ENCODE data around the gene DGKG. TPM values are rescaled to one million over a fixed set of nuclear protein-coding genes. Genes with fewer than 3 reads are reported as not detected.

The DGKG gene
- total and polyA plus RNA-seq, 3 experiments from 2014 or later: 0.04 to 0.20 TPM; not detected in 1

DNA sequence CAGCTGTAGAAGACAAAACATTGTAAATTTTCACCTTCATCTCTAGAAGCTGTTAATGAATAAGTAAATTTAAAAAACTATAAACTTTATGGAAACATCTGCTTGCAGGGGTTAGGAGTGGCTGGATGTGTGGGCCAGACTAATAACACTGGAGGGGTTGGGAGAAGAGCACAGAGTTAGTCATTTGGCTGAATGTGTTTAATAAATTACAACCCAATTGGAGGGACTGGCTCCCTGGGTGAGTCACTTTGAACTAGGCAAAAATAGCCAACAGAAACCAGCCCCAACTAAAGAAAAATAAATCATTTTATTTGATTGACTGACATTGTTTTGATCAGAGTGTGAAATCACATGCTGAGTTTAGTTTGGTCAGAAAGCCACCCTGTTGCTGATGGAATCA lies 21.8 kb downstream of the DGKG start:
- Histone ChIP-seq H3K27me3 (ENCODE audit: insufficient read depth, low read length, poor library complexity, severe bottlenecking) (no peaks in the 10 kb centered on the region), H3K27ac (ENCODE audit: low read depth, low read length) (no peak overlapping the region), H3K4me1 (ENCODE audit: insufficient read depth, low read length) (no peaks in the 10 kb centered on the region), H3K9me3 (ENCODE audit: low read length) (no peaks in the 10 kb centered on the region), H3K4me3 (ENCODE audit: low read length) (no peak overlapping the region), H3K36me3 (ENCODE audit: insufficient read depth, low read length) (no peaks in the 10 kb centered on the region)
- no peak for DNase-seq
- H3K27me3 Mint-ChIP-seq: peaks cover 8 to 21% of the 10 kb centered on the region in 2 donors
- H3K4me1 Mint-ChIP-seq: peaks cover 0 to 11% (median 3%) of the 10 kb centered on the region in 3 donors
- H3K27ac Mint-ChIP-seq: no peak overlapping the region
- ChIA-PET POLR2A (no interaction called here), CTCF (no interaction called here)
- H3K4me3 Mint-ChIP-seq: no peak overlapping the region
- H3K9me3 Mint-ChIP-seq: peaks cover 0 to 7% (median 5%) of the 10 kb centered on the region in 5 donors
- no peaks in the 10 kb centered on the region for H3K36me3 Mint-ChIP-seq

DNA sequence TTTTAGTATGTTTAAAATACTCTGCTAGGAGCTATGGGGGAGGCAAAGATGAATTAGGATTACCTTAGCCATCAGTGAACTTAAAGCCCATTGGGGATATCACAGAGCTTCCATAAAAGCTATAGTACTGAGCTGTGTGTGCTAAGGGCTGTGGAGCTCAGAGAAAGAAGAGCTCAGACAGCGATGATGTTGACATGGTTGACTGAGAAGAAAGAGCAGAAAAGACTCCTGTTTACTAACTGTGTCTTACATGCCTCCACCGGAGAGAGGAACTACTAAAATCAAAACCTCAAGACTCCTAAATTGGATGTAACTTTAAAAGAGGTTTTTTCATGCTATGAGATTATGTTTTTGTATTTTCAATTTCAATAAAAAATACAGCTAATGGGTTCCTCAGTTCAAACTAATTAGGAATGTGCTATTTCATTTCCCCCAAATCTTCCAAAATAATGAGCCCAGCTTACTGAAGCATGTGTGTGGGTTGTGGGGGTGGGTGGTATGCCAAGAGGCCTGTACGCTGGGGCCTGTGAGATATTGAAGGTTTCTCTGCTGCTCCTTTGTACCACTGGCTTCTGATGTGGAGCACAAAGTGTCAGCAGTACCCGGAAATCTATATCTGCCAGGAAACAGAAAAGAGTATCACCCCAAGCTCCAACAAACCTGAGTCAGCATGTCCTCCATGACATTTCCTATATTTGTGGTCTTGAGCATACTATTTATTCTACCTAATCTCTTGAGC lies 22.7 kb downstream of the DGKG start:
- no peak overlapping the region for H3K4me3 Mint-ChIP-seq
- POLR2A ChIA-PET: no interaction called here

DNA sequence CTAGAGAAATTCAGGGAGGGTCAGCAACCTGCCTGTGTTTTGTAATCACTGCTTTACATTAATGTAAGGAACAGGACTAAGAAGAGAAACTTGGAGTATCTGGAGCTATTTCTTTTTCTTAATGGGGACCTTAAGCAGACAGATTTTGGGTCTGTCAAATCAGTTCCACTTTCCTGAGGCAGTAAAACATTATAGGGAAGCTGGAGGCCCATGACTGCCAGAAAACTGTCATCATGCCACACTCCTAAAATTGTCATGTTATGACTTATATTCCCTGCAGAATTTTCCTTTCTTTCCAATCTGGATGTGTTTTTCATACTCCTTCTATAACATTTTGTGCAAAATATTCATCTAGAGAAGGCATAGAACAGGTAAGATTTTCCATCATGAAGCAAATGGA lies 28.8 kb downstream of the DGKG start:
- no peaks in the 10 kb centered on the region for H3K27me3 ChIP-seq (ENCODE audit: insufficient read depth, low read length, poor library complexity, severe bottlenecking)
- H3K27ac ChIP-seq (ENCODE audit: low read depth, low read length): no peak overlapping the region
- H3K36me3 Mint-ChIP-seq: no peaks in the 10 kb centered on the region
- CTCF ChIA-PET: no interaction called here
- POLR2A ChIA-PET: no interaction called here
- H3K27me3 Mint-ChIP-seq: peaks cover 4 to 57% of the 10 kb centered on the region in 2 donors
- no peak overlapping the region for H3K4me3 Mint-ChIP-seq
- no peaks in the 10 kb centered on the region for H3K4me1 ChIP-seq (ENCODE audit: insufficient read depth, low read length)
- no peaks in the 10 kb centered on the region for H3K4me1 Mint-ChIP-seq
- H3K36me3 ChIP-seq (ENCODE audit: insufficient read depth, low read length): no peaks in the 10 kb centered on the region
- H3K9me3 ChIP-seq (ENCODE audit: low read length): no peaks in the 10 kb centered on the region
- H3K4me3 ChIP-seq (ENCODE audit: low read length): no peak overlapping the region
- H3K27ac Mint-ChIP-seq: no peak overlapping the region
- no peak for DNase-seq
- no peaks in the 10 kb centered on the region for H3K9me3 Mint-ChIP-seq

More for the DNA sequence above, 22.7 kb downstream of the DGKG start:
- Mint-ChIP-seq H3K27ac (no peak overlapping the region), H3K9me3 (peaks cover 0 to 7% (median 5%) of the 10 kb centered on the region in 5 donors), H3K36me3 (no peaks in the 10 kb centered on the region), H3K27me3 (peaks cover 8 to 29% of the 10 kb centered on the region in 2 donors), H3K4me1 (peaks cover 0 to 11% (median 3%) of the 10 kb centered on the region in 3 donors)
- H3K27ac ChIP-seq (ENCODE audit: low read depth, low read length): no peak overlapping the region
- no peak for DNase-seq
- no peaks in the 10 kb centered on the region for H3K9me3 ChIP-seq (ENCODE audit: low read length)
- CTCF ChIA-PET: no interaction called here
- no peaks in the 10 kb centered on the region for H3K27me3 ChIP-seq (ENCODE audit: insufficient read depth, low read length, poor library complexity, severe bottlenecking)
- no peak overlapping the region for H3K4me3 ChIP-seq (ENCODE audit: low read length)
- no peaks in the 10 kb centered on the region for H3K4me1 ChIP-seq (ENCODE audit: insufficient read depth, low read length)
- no peaks in the 10 kb centered on the region for H3K36me3 ChIP-seq (ENCODE audit: insufficient read depth, low read length)

DNA sequence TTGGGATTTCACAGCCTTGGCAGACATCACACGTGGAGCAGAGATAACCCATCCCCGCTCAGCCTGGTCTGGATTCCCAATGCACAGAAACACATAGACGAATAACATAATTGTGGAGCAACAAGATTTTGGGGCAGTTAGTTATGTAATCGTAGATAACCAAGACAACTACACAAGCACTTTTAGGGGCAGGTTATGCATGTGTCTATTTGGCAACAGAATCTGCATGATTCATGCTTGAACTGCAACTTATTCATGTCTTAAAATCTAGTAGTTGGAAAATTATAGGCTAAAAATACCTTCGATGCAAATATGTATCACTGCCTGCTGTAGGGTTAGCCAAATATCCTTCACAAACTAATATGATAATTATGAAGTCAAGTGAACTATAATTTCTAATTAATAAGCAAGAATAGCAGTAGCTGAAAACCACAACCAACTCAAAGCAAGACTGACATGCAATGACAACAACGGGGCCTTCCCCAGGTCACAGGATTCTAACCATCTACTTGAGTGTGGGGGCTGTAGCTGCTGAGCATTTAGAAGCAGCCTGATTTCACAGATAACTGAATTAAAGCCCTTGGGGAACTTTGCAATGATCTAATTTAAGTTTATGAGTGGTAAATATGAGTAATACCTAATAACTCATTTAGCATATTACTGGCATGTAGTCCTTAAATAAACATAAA lies 31.1 kb downstream of the DGKG start:
- Histone ChIP-seq H3K36me3 (ENCODE audit: insufficient read depth, low read length) (no peaks in the 10 kb centered on the region), H3K9me3 (ENCODE audit: low read length) (no peaks in the 10 kb centered on the region), H3K4me3 (ENCODE audit: low read length) (no peak overlapping the region), H3K27ac (ENCODE audit: low read depth, low read length) (no peak overlapping the region), H3K27me3 (ENCODE audit: insufficient read depth, low read length, poor library complexity, severe bottlenecking) (no peaks in the 10 kb centered on the region), H3K4me1 (ENCODE audit: insufficient read depth, low read length) (no peaks in the 10 kb centered on the region)
- H3K27ac Mint-ChIP-seq: no peak overlapping the region
- ChIA-PET POLR2A (no interaction called here), CTCF (no interaction called here)
- H3K4me3 Mint-ChIP-seq: no peak overlapping the region
- H3K27me3 Mint-ChIP-seq: peaks cover 2 to 56% of the 10 kb centered on the region in 2 donors
- no peaks in the 10 kb centered on the region for H3K4me1 Mint-ChIP-seq
- H3K9me3 Mint-ChIP-seq: no peaks in the 10 kb centered on the region
- no peak for DNase-seq
- H3K36me3 Mint-ChIP-seq: no peaks in the 10 kb centered on the region

DNA sequence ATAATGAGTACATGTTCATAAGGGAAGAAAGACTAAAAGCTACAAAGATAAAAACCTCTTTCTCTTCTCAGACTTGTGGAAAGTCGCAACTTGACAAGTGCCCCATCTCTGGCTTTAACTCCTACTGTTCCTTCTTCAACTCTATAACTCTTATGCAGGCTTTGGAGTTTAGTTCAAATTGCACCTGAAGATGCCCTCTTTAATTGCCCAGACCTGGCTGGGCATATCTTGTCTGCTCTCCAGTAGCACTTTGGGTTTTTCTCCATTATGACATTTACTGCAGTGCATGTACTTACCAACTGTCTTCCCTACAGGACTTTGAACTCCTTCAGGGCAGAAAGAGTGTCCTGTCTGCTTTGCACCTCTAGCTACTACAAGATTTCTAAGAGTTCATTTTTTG lies 32.4 kb downstream of the DGKG start:
- H3K27me3 Mint-ChIP-seq: peaks cover 2 to 48% of the 10 kb centered on the region in 2 donors
- no peaks in the 10 kb centered on the region for H3K4me1 Mint-ChIP-seq
- no peak for DNase-seq
- Histone ChIP-seq H3K36me3 (ENCODE audit: insufficient read depth, low read length) (no peaks in the 10 kb centered on the region), H3K27me3 (ENCODE audit: insufficient read depth, low read length, poor library complexity, severe bottlenecking) (no peaks in the 10 kb centered on the region), H3K27ac (ENCODE audit: low read depth, low read length) (no peak overlapping the region), H3K4me3 (ENCODE audit: low read length) (no peak overlapping the region), H3K4me1 (ENCODE audit: insufficient read depth, low read length) (no peaks in the 10 kb centered on the region), H3K9me3 (ENCODE audit: low read length) (no peaks in the 10 kb centered on the region)
- CTCF ChIA-PET: no interaction called here
- no peaks in the 10 kb centered on the region for H3K36me3 Mint-ChIP-seq
- H3K9me3 Mint-ChIP-seq: no peaks in the 10 kb centered on the region
- POLR2A ChIA-PET: no interaction called here
- H3K4me3 Mint-ChIP-seq: no peak overlapping the region
- no peak overlapping the region for H3K27ac Mint-ChIP-seq

DNA sequence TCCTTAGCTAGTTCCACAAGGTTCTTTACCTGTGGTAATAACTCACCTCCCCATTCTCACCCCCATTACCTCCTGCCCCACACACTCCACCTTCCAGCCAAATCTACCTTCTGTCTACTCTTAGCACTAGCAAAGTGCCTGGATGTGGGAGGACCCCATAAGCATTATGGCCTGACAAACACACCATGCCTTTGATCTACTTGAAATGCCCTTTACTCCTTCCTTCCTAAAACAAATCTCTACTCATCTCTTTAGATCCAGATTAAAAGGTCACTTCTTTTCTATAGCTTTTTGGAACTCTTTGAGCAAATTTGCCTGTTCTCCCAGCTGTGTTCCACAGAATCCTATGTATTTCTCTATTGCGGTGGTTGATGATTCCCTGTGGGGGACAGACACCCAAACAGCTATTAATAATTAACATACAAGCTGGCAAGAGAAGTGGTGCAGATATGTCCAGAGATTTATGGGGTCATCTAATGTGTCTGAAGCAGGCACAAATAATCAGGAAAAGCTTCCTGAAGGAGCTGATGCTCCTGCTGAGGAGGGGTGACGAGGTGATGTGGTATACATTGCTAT lies 34.0 kb downstream of the DGKG start:
- no peaks in the 10 kb centered on the region for H3K4me1 ChIP-seq (ENCODE audit: insufficient read depth, low read length)
- CTCF ChIA-PET: no interaction called here
- no peaks in the 10 kb centered on the region for H3K36me3 ChIP-seq (ENCODE audit: insufficient read depth, low read length)
- Mint-ChIP-seq H3K36me3 (no peaks in the 10 kb centered on the region), H3K9me3 (no peaks in the 10 kb centered on the region), H3K4me1 (no peaks in the 10 kb centered on the region), H3K27me3 (peaks cover 2 to 34% of the 10 kb centered on the region in 2 donors), H3K4me3 (no peak overlapping the region), H3K27ac (no peak overlapping the region)
- no peak overlapping the region for H3K4me3 ChIP-seq (ENCODE audit: low read length)
- POLR2A ChIA-PET: no interaction called here
- DNase-seq: no peak
- no peaks in the 10 kb centered on the region for H3K27me3 ChIP-seq (ENCODE audit: insufficient read depth, low read length, poor library complexity, severe bottlenecking)
- H3K9me3 ChIP-seq (ENCODE audit: low read length): no peaks in the 10 kb centered on the region
- no peak overlapping the region for H3K27ac ChIP-seq (ENCODE audit: low read depth, low read length)

DNA sequence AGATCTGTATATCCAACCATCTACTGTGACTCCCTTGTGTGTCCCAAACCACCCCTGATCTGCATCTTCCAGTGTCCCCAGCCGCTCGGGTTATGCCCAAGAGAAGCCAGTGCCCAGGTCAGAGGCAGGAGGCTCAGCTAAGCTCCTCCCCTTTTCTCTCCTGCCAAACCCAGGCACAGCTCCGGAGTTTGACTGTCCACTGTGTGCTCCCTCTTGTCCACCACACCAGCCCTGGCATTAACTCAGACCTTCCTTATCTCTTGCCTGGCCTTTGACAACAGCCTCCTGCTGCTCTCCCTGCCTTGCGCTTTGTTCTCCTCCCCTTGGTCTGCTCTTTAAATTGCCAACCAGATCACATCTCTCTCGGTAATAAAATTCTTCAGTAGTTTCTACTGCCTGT lies 39.3 kb downstream of the DGKG start:
- CTCF ChIA-PET: no interaction called here
- no peaks in the 10 kb centered on the region for H3K36me3 ChIP-seq (ENCODE audit: insufficient read depth, low read length)
- Mint-ChIP-seq H3K27me3 (peaks cover 1 to 22% of the 10 kb centered on the region in 2 donors), H3K36me3 (no peaks in the 10 kb centered on the region), H3K4me1 (no peaks in the 10 kb centered on the region), H3K9me3 (no peaks in the 10 kb centered on the region), H3K4me3 (no peak overlapping the region), H3K27ac (no peak overlapping the region)
- no peak for DNase-seq
- H3K4me3 ChIP-seq (ENCODE audit: low read length): no peak overlapping the region
- H3K4me1 ChIP-seq (ENCODE audit: insufficient read depth, low read length): no peaks in the 10 kb centered on the region
- no peaks in the 10 kb centered on the region for H3K9me3 ChIP-seq (ENCODE audit: low read length)
- POLR2A ChIA-PET: no interaction called here
- H3K27me3 ChIP-seq (ENCODE audit: insufficient read depth, low read length, poor library complexity, severe bottlenecking): no peaks in the 10 kb centered on the region
- no peak overlapping the region for H3K27ac ChIP-seq (ENCODE audit: low read depth, low read length)

DNA sequence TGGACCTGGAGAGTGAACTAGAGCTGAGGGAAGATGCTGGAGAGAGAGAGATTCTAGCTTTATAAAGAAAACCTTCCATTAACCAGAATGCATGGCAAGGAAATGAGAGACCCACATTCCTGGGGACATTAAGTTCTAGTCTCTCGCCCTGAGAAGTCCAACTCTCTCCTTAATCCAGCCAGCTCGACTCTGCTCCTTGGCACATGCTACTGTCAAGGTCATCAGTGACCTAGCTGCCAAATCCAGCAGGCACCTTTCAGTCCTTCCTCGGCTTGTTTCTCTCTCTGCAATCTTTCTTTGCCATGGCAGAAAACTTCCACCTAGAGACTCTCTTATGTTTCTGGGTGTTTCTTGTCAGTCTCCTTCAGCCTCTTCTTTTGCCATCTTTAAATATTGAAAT lies 40.3 kb downstream of the DGKG start:
- Histone ChIP-seq H3K4me3 (ENCODE audit: low read length) (no peak overlapping the region), H3K4me1 (ENCODE audit: insufficient read depth, low read length) (no peaks in the 10 kb centered on the region), H3K36me3 (ENCODE audit: insufficient read depth, low read length) (no peaks in the 10 kb centered on the region), H3K27ac (ENCODE audit: low read depth, low read length) (no peak overlapping the region), H3K9me3 (ENCODE audit: low read length) (no peaks in the 10 kb centered on the region), H3K27me3 (ENCODE audit: insufficient read depth, low read length, poor library complexity, severe bottlenecking) (no peaks in the 10 kb centered on the region)
- Mint-ChIP-seq H3K27me3 (peaks cover 7 to 20% of the 10 kb centered on the region in 2 donors), H3K36me3 (no peaks in the 10 kb centered on the region), H3K27ac (no peak overlapping the region), H3K4me1 (no peaks in the 10 kb centered on the region), H3K9me3 (no peaks in the 10 kb centered on the region), H3K4me3 (no peak overlapping the region)
- CTCF ChIA-PET: no interaction called here
- no peak for DNase-seq
- POLR2A ChIA-PET: no interaction called here

Data from CD8-positive, alpha-beta memory T cell (primary cell).